Measurements from ENCODE around the gene PPIH.

- TF ChIP-seq MAX (IDR thresholded peaks at IDR 0.05), result no peak
- TF ChIP-seq RAD21 (IDR thresholded peaks at IDR 0.05; ENCODE audit: low read depth), result no peak
- TF ChIP-seq, protein P1, sequence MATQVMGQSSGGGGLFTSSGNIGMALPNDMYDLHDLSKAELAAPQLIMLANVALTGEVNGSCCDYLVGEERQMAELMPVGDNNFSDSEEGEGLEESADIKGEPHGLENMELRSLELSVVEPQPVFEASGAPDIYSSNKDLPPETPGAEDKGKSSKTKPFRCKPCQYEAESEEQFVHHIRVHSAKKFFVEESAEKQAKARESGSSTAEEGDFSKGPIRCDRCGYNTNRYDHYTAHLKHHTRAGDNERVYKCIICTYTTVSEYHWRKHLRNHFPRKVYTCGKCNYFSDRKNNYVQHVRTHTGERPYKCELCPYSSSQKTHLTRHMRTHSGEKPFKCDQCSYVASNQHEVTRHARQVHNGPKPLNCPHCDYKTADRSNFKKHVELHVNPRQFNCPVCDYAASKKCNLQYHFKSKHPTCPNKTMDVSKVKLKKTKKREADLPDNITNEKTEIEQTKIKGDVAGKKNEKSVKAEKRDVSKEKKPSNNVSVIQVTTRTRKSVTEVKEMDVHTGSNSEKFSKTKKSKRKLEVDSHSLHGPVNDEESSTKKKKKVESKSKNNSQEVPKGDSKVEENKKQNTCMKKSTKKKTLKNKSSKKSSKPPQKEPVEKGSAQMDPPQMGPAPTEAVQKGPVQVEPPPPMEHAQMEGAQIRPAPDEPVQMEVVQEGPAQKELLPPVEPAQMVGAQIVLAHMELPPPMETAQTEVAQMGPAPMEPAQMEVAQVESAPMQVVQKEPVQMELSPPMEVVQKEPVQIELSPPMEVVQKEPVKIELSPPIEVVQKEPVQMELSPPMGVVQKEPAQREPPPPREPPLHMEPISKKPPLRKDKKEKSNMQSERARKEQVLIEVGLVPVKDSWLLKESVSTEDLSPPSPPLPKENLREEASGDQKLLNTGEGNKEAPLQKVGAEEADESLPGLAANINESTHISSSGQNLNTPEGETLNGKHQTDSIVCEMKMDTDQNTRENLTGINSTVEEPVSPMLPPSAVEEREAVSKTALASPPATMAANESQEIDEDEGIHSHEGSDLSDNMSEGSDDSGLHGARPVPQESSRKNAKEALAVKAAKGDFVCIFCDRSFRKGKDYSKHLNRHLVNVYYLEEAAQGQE (IDR thresholded peaks at IDR 0.05; ENCODE audit: low read depth), result no peak
- no peak for TF ChIP-seq EP300 (IDR thresholded peaks at IDR 0.05; ENCODE audit: borderline replicate concordance)
- TF ChIP-seq CEBPB (IDR thresholded peaks at IDR 0.05), result no peak
- TF ChIP-seq YY1 (IDR thresholded peaks at IDR 0.05; ENCODE audit: low read depth), result no peak
These were observed 40.0 kb downstream of the PPIH start for GRCh38 chr1:42698081-42698813.

All from Ishikawa (cell line).